GM12865 (cell line): ENCODE measurements around the gene HARS1.
"Not testable (repeated sequence)": the region's sequence is repeated elsewhere in the genome, so short reads cannot be mapped to it uniquely, and the experiment has no call there.

Experiments used
- DNase-seq: peaks from one replicate; pipeline ENCODE4 v3.0.0; 2010; ENCODE audit warnings: low read depth
- H3K4me3 ChIP-seq: 2 replicates; pipeline ENCODE4 v1.5.1; 2011; ENCODE audit warnings: mild to moderate bottlenecking, low read depth, low read length, control low read depth
- TF ChIP-seq, protein P1 (sequence below): IDR thresholded peaks from 2 replicates; pipeline ENCODE4 v1.5.1; 2011; ENCODE audit warnings: low read length, control low read depth, low read depth, inconsistent platforms; ENCODE audit not compliant: insufficient read depth; ENCODE audit errors: missing control alignments

Gene HARS1

GRCh38 chr5:140627972-140628371 is 63.2 kb downstream of the HARS1 start:
- DNase-seq = no peak
- no peak overlapping the region for H3K4me3 ChIP-seq
- TF ChIP-seq, protein P1, sequence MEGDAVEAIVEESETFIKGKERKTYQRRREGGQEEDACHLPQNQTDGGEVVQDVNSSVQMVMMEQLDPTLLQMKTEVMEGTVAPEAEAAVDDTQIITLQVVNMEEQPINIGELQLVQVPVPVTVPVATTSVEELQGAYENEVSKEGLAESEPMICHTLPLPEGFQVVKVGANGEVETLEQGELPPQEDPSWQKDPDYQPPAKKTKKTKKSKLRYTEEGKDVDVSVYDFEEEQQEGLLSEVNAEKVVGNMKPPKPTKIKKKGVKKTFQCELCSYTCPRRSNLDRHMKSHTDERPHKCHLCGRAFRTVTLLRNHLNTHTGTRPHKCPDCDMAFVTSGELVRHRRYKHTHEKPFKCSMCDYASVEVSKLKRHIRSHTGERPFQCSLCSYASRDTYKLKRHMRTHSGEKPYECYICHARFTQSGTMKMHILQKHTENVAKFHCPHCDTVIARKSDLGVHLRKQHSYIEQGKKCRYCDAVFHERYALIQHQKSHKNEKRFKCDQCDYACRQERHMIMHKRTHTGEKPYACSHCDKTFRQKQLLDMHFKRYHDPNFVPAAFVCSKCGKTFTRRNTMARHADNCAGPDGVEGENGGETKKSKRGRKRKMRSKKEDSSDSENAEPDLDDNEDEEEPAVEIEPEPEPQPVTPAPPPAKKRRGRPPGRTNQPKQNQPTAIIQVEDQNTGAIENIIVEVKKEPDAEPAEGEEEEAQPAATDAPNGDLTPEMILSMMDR = no peak

DNA sequence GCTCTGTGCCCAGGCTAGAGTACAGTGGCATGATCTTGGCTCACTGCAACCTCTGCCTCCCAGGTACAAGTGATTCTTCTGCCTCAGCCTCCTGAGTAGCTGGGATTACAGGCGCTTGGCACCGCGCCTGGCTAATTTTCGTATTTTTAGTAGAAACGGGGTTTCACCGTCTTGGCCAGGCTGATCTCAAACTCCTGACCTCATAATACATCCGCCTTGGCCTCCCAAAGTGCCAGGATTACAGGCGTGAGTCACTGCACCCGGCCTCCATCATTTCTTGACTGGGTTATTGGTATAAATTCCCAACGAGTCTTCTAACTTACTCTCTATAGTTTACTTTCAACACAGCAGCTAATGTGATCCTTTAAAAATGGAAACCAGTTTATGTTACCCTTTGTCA is 66.3 kb downstream of the HARS1 start:
- not testable (repeated sequence) for H3K4me3 ChIP-seq, DNase-seq
